HG03025 (cell line): ENCODE data around the gene ZNF391.
"Not testable (repeated sequence)": the region's sequence is repeated elsewhere in the genome, so short reads cannot be mapped to it uniquely, and the experiment has no call there.

Experiments
- ATAC-seq: cut with Tn5 transposase; IDR thresholded peaks from one replicate; pipeline ENCODE4 v1.9.1; 2021; ENCODE audit warnings: mild to moderate bottlenecking, moderate library complexity; ENCODE audit not compliant: unreplicated experiment, low FRiP score

Gene ZNF391

GRCh38 chr6:27388293-27389197 lies at the start of gene ZNF391:
TSS of gene ZNF391 (plus strand) at chr6:27388759. CDS start at chr6:27400371, 11,612 bp downstream.
- peak; percentile 67 for ATAC-seq

DNA sequence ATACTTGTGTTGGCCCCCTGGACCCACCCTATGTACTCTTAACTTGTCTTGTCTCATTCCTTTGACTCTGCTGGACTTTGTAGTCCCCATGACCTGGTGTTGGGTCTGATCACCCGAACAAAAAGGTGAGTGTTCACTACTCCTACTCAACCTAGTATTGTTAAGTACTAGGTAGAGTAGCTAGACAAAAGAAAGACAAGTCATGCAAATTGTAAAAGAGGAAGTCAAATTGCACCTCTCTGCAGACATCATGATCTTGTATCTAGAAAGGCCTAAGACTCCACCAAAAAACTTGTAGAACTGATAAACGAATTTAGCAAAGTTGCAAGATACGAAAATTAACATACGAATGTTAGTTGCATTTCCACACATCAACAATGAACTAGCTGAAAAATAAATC lies 35.7 kb upstream of the ZNF391 start:
- ATAC-seq: no peak

GRCh38 chr6:27358786-27359185 lies 29.8 kb upstream of the ZNF391 start:
- ATAC-seq: no peak

DNA sequence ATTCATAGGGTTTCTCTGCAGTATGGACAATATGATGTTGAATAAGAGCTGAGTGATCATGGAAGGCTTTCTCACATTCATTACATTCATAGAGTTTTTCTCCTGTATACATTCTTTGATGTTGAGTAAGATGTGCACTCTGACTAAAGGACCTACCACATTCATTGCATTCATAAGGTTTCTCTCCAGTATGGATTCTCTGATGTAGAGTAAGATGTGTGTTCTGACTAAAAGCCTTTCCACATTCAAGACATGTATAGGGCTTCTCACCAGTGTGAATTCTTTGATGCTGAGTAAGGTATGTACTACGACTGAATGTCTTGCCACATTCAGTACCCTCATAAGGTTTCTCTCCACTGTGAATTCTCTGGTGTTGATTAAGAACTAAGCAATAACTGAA lies 29.3 kb upstream of the ZNF391 start:
- no peak for ATAC-seq

GRCh38 chr6:27368202-27368601 lies 20.4 kb upstream of the ZNF391 start:
- no peak for ATAC-seq

DNA sequence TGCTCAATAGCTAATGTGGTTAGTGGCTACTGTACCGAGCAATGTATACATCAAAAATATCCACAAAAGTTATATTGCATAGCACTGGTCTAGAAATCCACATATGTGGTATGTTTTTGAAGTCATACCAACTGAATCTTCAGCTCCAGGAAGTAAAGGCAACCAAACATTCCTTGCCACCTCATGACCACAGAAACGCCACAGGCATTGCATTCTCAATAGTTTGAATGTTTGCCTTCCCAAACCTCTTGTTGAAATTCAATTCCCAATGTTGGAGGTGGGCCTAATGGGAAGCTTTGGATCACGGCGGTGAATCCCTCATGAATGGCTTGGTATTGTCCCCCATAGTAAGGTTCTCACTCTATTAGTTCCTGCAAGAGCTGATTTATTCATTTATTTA lies 18.2 kb upstream of the ZNF391 start:
- no peak for ATAC-seq

- no peak for ATAC-seq
Measured at GRCh38 chr6:27374824-27375612, 13.5 kb upstream of the ZNF391 start.

DNA sequence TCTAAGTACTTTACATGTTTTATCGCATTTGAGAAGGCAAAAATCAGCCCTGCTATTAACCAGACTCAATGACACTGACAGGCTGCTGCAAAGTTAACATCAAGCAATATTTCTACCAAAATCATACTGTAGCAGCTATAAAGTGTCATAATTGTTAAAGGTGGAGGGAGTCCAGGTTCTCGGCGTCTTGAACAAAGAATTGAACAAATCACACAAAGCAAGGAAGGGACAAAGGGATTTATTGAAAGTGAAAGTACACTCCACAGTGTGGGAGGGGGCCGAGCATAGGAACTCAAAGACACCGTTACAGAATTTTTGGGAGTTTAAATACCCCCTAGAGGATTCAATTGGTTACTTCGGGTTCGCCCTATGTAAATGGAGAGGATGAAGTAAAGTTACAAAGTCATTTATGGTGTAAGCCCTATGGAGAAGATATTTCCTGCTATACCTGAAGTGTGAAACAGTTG lies 12.9 kb upstream of the ZNF391 start:
- ATAC-seq: no peak

DNA sequence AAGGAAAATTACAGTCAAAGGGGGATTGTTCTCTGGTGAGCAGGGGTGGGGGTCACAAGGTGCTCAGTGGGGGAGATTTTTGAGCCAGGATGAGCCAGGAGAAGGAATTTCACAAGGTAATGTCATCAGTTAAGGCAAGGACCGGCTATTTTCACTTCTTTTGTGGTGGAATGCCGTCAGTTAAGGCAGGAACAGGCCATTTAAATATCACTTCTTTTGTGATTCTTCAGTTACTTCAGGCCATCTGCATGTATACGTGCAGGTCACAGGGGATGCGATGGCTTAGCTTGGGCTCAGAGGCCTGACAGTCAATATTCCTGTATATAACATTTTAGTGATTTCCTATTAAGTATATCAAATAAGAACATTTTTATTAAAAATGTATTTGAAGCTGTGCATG lies 10.2 kb upstream of the ZNF391 start:
- not testable (repeated sequence) for ATAC-seq

DNA sequence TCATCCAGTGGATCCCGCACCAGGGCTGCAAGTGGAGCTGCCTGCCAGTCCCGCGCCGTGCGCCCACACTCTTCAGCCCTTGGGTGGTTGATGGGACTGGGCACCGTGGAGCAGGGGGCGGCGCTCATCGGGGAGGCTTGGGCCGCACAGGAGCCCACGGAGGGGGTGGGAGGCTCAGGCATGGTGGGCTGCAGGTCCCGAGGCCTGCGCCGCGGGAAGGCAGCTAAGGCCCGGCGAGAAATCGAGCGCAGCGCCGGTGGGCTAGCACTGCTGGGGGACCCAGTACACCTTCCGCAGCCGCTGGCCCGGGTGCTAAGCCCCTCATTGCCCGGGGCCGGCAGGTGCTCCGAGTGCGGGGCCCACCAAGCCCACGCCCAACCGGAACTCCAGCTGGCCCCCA lies 7.6 kb upstream of the ZNF391 start:
- ATAC-seq: not testable (repeated sequence)

DNA sequence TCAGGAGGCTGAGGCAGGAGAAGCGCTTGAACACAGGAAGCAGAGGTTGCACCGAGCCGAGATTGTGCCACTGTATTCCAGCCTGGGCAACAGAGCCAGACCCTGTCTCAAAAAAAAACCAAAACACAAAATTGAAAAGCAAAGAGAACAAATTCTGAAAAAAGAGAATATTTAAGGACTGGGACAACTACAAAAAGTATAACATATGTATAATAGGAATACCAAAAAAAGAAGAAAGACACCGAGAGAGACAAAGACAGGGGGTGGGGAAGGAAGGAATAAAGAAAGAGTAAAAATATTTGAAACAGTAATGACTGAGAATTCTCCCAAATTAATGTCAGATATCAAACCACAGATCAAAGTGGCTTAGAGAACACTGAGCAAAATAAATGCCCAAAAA lies 5.5 kb upstream of the ZNF391 start:
- ATAC-seq: no peak

- ATAC-seq: no peak
Measured at GRCh38 chr6:27383481-27383880, 5.1 kb upstream of the ZNF391 start.

- ATAC-seq: no peak
Measured at GRCh38 chr6:27392623-27393022, 4.1 kb downstream of the ZNF391 start.

DNA sequence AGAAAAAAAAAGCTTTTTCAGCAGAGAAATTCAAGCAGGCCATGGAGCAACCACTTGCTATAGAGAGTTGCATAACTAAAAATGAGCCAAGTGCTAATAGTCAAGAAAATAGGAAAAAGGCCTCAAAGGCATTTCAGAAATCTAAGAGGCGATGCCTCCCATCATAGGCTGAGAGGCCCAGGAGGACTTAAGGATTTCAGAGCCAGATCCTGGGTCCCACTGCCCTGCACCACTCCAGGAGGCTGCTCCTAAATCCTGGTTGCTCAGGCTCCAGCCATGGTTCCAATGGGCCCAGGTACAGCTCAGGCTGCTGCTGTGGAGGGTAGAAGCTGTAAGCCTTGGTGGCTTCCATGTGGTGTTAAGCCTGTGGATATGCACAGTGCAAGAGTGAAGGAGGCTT lies 5.5 kb downstream of the ZNF391 start:
- no peak for ATAC-seq

DNA sequence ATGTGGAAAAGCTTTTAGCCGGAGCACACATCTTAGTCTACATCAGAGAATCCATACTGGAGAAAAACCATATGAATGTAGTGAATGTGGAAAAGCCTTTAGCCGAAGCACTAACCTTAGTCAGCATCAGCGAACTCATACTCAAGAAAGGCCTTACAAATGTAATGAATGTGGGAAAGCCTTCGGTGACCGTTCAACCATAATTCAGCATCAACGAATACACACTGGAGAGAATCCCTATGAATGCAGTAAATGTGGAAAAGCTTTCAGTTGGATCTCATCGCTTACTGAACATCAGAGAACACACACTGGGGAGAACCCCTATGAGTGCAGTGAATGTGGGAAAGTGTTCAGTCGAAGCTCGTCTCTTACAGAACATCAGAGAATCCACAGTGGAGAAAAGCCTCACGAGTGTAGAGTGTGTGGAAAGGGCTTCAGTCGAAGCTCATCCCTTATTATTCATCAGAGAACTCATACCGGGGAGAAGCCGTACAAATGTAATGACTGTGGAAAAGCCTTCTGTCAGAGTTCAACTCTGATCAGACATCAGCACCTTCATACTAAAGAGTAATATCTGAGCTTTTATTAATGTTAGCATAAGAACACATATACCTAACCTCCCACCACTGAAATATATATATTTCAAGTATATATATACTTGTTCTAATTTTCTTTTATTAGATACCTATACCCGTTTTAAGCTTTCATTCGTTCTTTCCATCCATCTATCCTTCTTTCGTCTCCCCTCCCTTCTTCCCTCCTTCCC lies 12.5 kb downstream of the ZNF391 start:
- no peak for ATAC-seq

DNA sequence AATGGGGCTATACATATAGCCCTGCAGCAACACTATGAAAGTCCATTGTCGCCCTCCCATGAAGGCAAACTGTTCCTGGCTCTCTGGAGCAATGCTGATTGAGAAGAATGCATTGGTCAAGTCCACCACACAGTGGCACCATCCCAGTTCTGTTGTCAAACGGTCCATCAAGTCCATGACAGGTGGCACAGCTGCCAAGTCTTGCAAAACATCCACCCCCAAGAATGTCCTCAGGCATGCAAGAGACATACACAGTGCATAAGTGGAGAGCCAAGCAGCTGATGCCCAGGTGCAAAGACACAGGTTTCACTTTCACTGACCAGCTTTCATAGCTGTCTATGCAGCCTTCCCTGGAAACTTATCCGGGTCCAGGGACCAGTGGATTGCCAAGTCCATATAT lies 17.5 kb downstream of the ZNF391 start:
- no peak for ATAC-seq

- ATAC-seq: no peak
Measured at GRCh38 chr6:27407153-27407814, 18.7 kb downstream of the ZNF391 start.

GRCh38 chr6:27414300-27414699 lies 25.7 kb downstream of the ZNF391 start:
- no peak for ATAC-seq

DNA sequence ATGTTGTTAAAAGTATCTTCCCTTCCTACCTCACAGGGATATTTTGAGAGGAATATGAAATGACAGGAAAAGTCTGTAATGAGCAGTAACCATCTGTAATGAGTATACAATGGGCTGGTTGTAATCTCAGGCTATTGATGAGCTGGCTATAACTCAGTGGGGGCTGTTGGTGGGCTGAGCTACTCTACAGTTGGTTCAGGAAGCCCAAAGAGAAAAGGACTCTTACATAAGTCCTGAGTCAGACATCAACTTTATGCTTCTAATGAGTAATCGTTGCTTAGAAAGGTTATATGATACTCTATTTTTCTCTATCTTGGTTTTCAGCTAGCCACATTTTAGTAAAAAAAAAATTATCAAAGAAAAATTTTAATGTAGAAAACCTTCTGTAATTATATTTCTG lies 26.4 kb downstream of the ZNF391 start:
- ATAC-seq: no peak

GRCh38 chr6:27415898-27416297 lies 27.3 kb downstream of the ZNF391 start:
- no peak for ATAC-seq
